ENCODE measurements around the gene GPRASP3. TPM values are rescaled to one million over a fixed set of nuclear protein-coding genes. Genes with fewer than 3 reads are reported as not detected.
"Not testable (repeated sequence)": the region's sequence is repeated elsewhere in the genome, so short reads cannot be mapped to it uniquely, and the experiment has no call there.

Gene GPRASP3
- total RNA-seq = 0.65 and 0.88 TPM in 2 replicates

GRCh38 chrX:102720237-102721168 is at the start of gene GPRASP3:
Gene GPRASP3, plus strand, starts transcription at chrX:102720743. Its CDS starts 28,253 bp downstream, at chrX:102748996.
- peak within 1 kb of the TSS; percentile 88 for H3K4me3 Mint-ChIP-seq
- peaks cover 11% of the 10 kb centered on the region for H3K4me1 Mint-ChIP-seq (ENCODE audit: low read depth)
- DNase-seq (ENCODE audit: low spot score) = peak; percentile 56
- no peaks in the 10 kb centered on the region for H3K36me3 Mint-ChIP-seq (ENCODE audit: low read depth)
- intact Hi-C loops (cut with micrococcal nuclease) = loop anchor here (1.0 to 2.0 kb wide), 3 partner anchors 49 to 122 kb away; partner anchors contain the start of gene ARMCX5
- no peaks in the 10 kb centered on the region for H3K9me3 Mint-ChIP-seq
- no peaks in the 10 kb centered on the region for H3K27me3 Mint-ChIP-seq (ENCODE audit: insufficient read depth)
- peak within 1 kb of the TSS; percentile 88 for H3K27ac Mint-ChIP-seq

- no peak for DNase-seq (ENCODE audit: low spot score)
- H3K36me3 Mint-ChIP-seq (ENCODE audit: low read depth) = no peaks in the 10 kb centered on the region
- no peak overlapping the region for H3K4me3 Mint-ChIP-seq
- H3K27ac Mint-ChIP-seq = no peak overlapping the region
- intact Hi-C loops (cut with micrococcal nuclease) = no loop called here
- no peaks in the 10 kb centered on the region for H3K27me3 Mint-ChIP-seq (ENCODE audit: insufficient read depth)
- H3K4me1 Mint-ChIP-seq (ENCODE audit: low read depth) = no peaks in the 10 kb centered on the region
- peaks cover 4% of the 10 kb centered on the region for H3K9me3 Mint-ChIP-seq
Observed at GRCh38 chrX:102672856-102673255, 47.7 kb upstream of the GPRASP3 start.

GRCh38 chrX:102677479-102677878 is 43.1 kb upstream of the GPRASP3 start:
- DNase-seq (ENCODE audit: low spot score); intact Hi-C loops (cut with micrococcal nuclease); H3K36me3 Mint-ChIP-seq (ENCODE audit: low read depth); H3K4me3 Mint-ChIP-seq; H3K27ac Mint-ChIP-seq; H3K27me3 Mint-ChIP-seq (ENCODE audit: insufficient read depth); H3K4me1 Mint-ChIP-seq (ENCODE audit: low read depth); H3K9me3 Mint-ChIP-seq: not testable (repeated sequence)

GRCh38 chrX:102684772-102685520 is 35.6 kb upstream of the GPRASP3 start:
- peaks cover 6% of the 10 kb centered on the region for H3K9me3 Mint-ChIP-seq
- no peaks in the 10 kb centered on the region for H3K4me1 Mint-ChIP-seq (ENCODE audit: low read depth)
- H3K27me3 Mint-ChIP-seq (ENCODE audit: insufficient read depth) = no peaks in the 10 kb centered on the region
- no peak overlapping the region for H3K27ac Mint-ChIP-seq
- H3K4me3 Mint-ChIP-seq = no peak overlapping the region
- intact Hi-C loops (cut with micrococcal nuclease) = no loop called here
- DNase-seq (ENCODE audit: low spot score) = no peak
- no peaks in the 10 kb centered on the region for H3K36me3 Mint-ChIP-seq (ENCODE audit: low read depth)

GRCh38 chrX:102694749-102695148 is 25.8 kb upstream of the GPRASP3 start:
- DNase-seq (ENCODE audit: low spot score) = no peak
- intact Hi-C loops (cut with micrococcal nuclease) = no loop called here
- H3K27me3 Mint-ChIP-seq (ENCODE audit: insufficient read depth) = no peaks in the 10 kb centered on the region
- no peaks in the 10 kb centered on the region for H3K4me1 Mint-ChIP-seq (ENCODE audit: low read depth)
- no peak overlapping the region for H3K4me3 Mint-ChIP-seq
- H3K9me3 Mint-ChIP-seq = no peaks in the 10 kb centered on the region
- no peak overlapping the region for H3K27ac Mint-ChIP-seq
- H3K36me3 Mint-ChIP-seq (ENCODE audit: low read depth) = no peaks in the 10 kb centered on the region

- DNase-seq (ENCODE audit: low spot score) = no peak
- no peak overlapping the region for H3K27ac Mint-ChIP-seq
- H3K4me3 Mint-ChIP-seq = no peak overlapping the region
- H3K4me1 Mint-ChIP-seq (ENCODE audit: low read depth) = no peaks in the 10 kb centered on the region
- H3K9me3 Mint-ChIP-seq = no peaks in the 10 kb centered on the region
- intact Hi-C loops (cut with micrococcal nuclease) = no loop called here
- no peaks in the 10 kb centered on the region for H3K36me3 Mint-ChIP-seq (ENCODE audit: low read depth)
- no peaks in the 10 kb centered on the region for H3K27me3 Mint-ChIP-seq (ENCODE audit: insufficient read depth)
Observed at GRCh38 chrX:102696306-102696705, 24.2 kb upstream of the GPRASP3 start.

- Mint-ChIP-seq H3K27ac (no peak overlapping the region), H3K27me3 (ENCODE audit: insufficient read depth) (no peaks in the 10 kb centered on the region)
Observed at GRCh38 chrX:102697494-102697893, 23.0 kb upstream of the GPRASP3 start.

GRCh38 chrX:102708900-102709299 is 11.6 kb upstream of the GPRASP3 start:
- no peaks in the 10 kb centered on the region for H3K4me1 Mint-ChIP-seq (ENCODE audit: low read depth)
- H3K27me3 Mint-ChIP-seq (ENCODE audit: insufficient read depth) = peaks cover 33% of the 10 kb centered on the region
- no peaks in the 10 kb centered on the region for H3K9me3 Mint-ChIP-seq
- no peak for DNase-seq (ENCODE audit: low spot score)
- no peak overlapping the region for H3K27ac Mint-ChIP-seq
- no peak overlapping the region for H3K4me3 Mint-ChIP-seq
- H3K36me3 Mint-ChIP-seq (ENCODE audit: low read depth) = no peaks in the 10 kb centered on the region
- intact Hi-C loops (cut with micrococcal nuclease) = no loop called here

More at GRCh38 chrX:102697494-102697893, 23.0 kb upstream of the GPRASP3 start:
- Mint-ChIP-seq H3K4me1 (ENCODE audit: low read depth) (no peaks in the 10 kb centered on the region), H3K36me3 (ENCODE audit: low read depth) (no peaks in the 10 kb centered on the region), H3K9me3 (no peaks in the 10 kb centered on the region), H3K4me3 (no peak overlapping the region)
- DNase-seq (ENCODE audit: low spot score) = no peak
- intact Hi-C loops (cut with micrococcal nuclease) = no loop called here

GRCh38 chrX:102711872-102712215 is 8.7 kb upstream of the GPRASP3 start:
- intact Hi-C loops (cut with micrococcal nuclease) = no loop called here
- H3K27ac Mint-ChIP-seq = no peak overlapping the region
- H3K9me3 Mint-ChIP-seq = no peaks in the 10 kb centered on the region
- H3K27me3 Mint-ChIP-seq (ENCODE audit: insufficient read depth) = peaks cover 30% of the 10 kb centered on the region
- H3K36me3 Mint-ChIP-seq (ENCODE audit: low read depth) = no peaks in the 10 kb centered on the region
- no peak for DNase-seq (ENCODE audit: low spot score)
- H3K4me1 Mint-ChIP-seq (ENCODE audit: low read depth) = no peaks in the 10 kb centered on the region
- H3K4me3 Mint-ChIP-seq = no peak overlapping the region

GRCh38 chrX:102712216-102712966 is 8.2 kb upstream of the GPRASP3 start, which contains the start of gene GPRASP2:
Gene GPRASP2, plus strand, starts transcription at chrX:102712448. Its CDS starts 2,422 bp downstream, at chrX:102714870.
- DNase-seq (ENCODE audit: low spot score) = no peak
- intact Hi-C loops (cut with micrococcal nuclease) = no loop called here
- peaks cover 28% of the 10 kb centered on the region for H3K27me3 Mint-ChIP-seq (ENCODE audit: insufficient read depth)
- no peaks in the 10 kb centered on the region for H3K36me3 Mint-ChIP-seq (ENCODE audit: low read depth)
- peak within 1 kb of the TSS; percentile 77 for H3K4me3 Mint-ChIP-seq
- no peaks in the 10 kb centered on the region for H3K4me1 Mint-ChIP-seq (ENCODE audit: low read depth)
- no peaks in the 10 kb centered on the region for H3K9me3 Mint-ChIP-seq
- no peak within 1 kb of the TSS for H3K27ac Mint-ChIP-seq

GRCh38 chrX:102712981-102713625 is 7.4 kb upstream of the GPRASP3 start:
- Mint-ChIP-seq H3K4me1 (ENCODE audit: low read depth) (no peaks in the 10 kb centered on the region), H3K27ac (no peak overlapping the region), H3K4me3 (peak overlapping the region; percentile 68), H3K36me3 (ENCODE audit: low read depth) (no peaks in the 10 kb centered on the region), H3K27me3 (ENCODE audit: insufficient read depth) (peaks cover 26% of the 10 kb centered on the region), H3K9me3 (no peaks in the 10 kb centered on the region)
- intact Hi-C loops (cut with micrococcal nuclease) = no loop called here
- DNase-seq (ENCODE audit: low spot score) = no peak

GRCh38 chrX:102714994-102715393 is 5.5 kb upstream of the GPRASP3 start:
- H3K36me3 Mint-ChIP-seq (ENCODE audit: low read depth) = no peaks in the 10 kb centered on the region
- intact Hi-C loops (cut with micrococcal nuclease) = no loop called here
- DNase-seq (ENCODE audit: low spot score) = no peak

More at GRCh38 chrX:102714994-102715393, 5.5 kb upstream of the GPRASP3 start:
- Mint-ChIP-seq H3K27me3 (ENCODE audit: insufficient read depth) (peaks cover 18% of the 10 kb centered on the region), H3K9me3 (no peaks in the 10 kb centered on the region), H3K4me1 (ENCODE audit: low read depth) (peaks cover under 1% of the 10 kb centered on the region), H3K4me3 (no peak overlapping the region), H3K27ac (no peak overlapping the region)
